A673 (cell line): ENCODE data around the gene PDHA1. TPM values are rescaled to one million over a fixed set of nuclear protein-coding genes. Genes with fewer than 3 reads are reported as not detected.

Experiments
- BruUV-seq: library from RNA; stranded (reverse); fragments of 400-500 nt; replicated peaks from 2 replicates; lab custom pipeline; 2021; lab: Mats Ljungman, UMichigan
- CTCF ChIA-PET: fragments of 300-600 bp; sonication (Branson Sonifier 250); formaldehyde crosslinking; loops from one replicate; lab custom pipeline; 2022; ENCODE audit warnings: antibody characterized with exemption; lab: Charles Lee
- POLR2A ChIA-PET: fragments of 300-600 bp; sonication (Branson Sonifier 250); formaldehyde crosslinking; loops from one replicate; lab custom pipeline; 2022; ENCODE audit warnings: antibody characterized with exemption; ENCODE audit not compliant: low non-redundant PET; lab: Charles Lee
- DNase-seq: peaks from one replicate; pipeline ENCODE4 v3.0.0-alpha.2; 2015; ENCODE audit warnings: low spot score
- H3K27ac ChIP-seq: fragments of 200-600 bp; sonication (generic); 2 replicates; pipeline ENCODE4 v1.5.1; 2016; ENCODE audit warnings: mixed run types, low read depth, mild to moderate bottlenecking, mixed read lengths, antibody characterized with exemption, low read length; ENCODE audit not compliant: poor library complexity, severe bottlenecking
- H3K27me3 ChIP-seq: fragments of 200-600 bp; sonication (generic); replicated peaks from 2 replicates; pipeline ENCODE4 v1.6.1; 2017; ENCODE audit warnings: mixed run types, low read depth, mild to moderate bottlenecking, mixed read lengths, antibody characterized with exemption, low read length; ENCODE audit not compliant: insufficient read depth, poor library complexity
- H3K36me3 ChIP-seq: fragments of 200-600 bp; sonication (generic); 2 replicates; pipeline ENCODE4 v1.6.1; 2016; ENCODE audit warnings: mixed run types, mild to moderate bottlenecking, mixed read lengths, antibody characterized with exemption, low read length; ENCODE audit not compliant: insufficient read depth, poor library complexity, severe bottlenecking
- H3K4me1 ChIP-seq: fragments of 200-600 bp; sonication (generic); 2 replicates; pipeline ENCODE4 v1.6.1; 2017; ENCODE audit warnings: mixed run types, mild to moderate bottlenecking, mixed read lengths, antibody characterized with exemption, low read length; ENCODE audit not compliant: insufficient read depth, poor library complexity, severe bottlenecking
- H3K4me3 ChIP-seq: fragments of 200-600 bp; sonication (generic); 2 replicates; pipeline ENCODE4 v1.5.1; 2016; ENCODE audit warnings: low read depth, mixed run types, mild to moderate bottlenecking, mixed read lengths, low read length; ENCODE audit not compliant: poor library complexity, severe bottlenecking
- H3K9me3 ChIP-seq: fragments of 200-600 bp; sonication (generic); 2 replicates; pipeline ENCODE4 v1.6.1; 2016; ENCODE audit warnings: mixed run types, low read depth, mild to moderate bottlenecking, mixed read lengths, antibody characterized with exemption, low read length; ENCODE audit not compliant: poor library complexity, severe bottlenecking
- EZH2 ChIP-seq: fragments of 200-600 bp; sonication (generic); IDR thresholded peaks from 2 replicates; pipeline ENCODE4 v1.6.1; 2017; ENCODE audit warnings: borderline replicate concordance, low read depth, mild to moderate bottlenecking, mixed read lengths, antibody characterized with exemption, low read length; ENCODE audit not compliant: poor library complexity, severe bottlenecking
- intact Hi-C: fragments of 100-400 bp; cut with micrococcal nuclease; formaldehyde crosslinking; loops from one replicate; pipeline ENCODE4 v1.10.0; 2022; ENCODE audit not compliant: unreplicated experiment
- total RNA-seq: library from RNA; stranded (reverse); gene quantifications from 2 replicates; pipeline ENCODE4 v1.2.3, GENCODE V29; 2021
- TF ChIP-seq, protein P1 (sequence below): fragments of 300-800, 200-600 bp; sonication (generic); conservative IDR thresholded peaks from 2 replicates; pipeline ENCODE4 v1.5.1; 2017; ENCODE audit warnings: low read depth, mild to moderate bottlenecking, antibody characterized with exemption, low read length, moderate library complexity, mixed read lengths

The PDHA1 gene
- total RNA-seq, 1 experiment from 2014 or later = 350 TPM

DNA sequence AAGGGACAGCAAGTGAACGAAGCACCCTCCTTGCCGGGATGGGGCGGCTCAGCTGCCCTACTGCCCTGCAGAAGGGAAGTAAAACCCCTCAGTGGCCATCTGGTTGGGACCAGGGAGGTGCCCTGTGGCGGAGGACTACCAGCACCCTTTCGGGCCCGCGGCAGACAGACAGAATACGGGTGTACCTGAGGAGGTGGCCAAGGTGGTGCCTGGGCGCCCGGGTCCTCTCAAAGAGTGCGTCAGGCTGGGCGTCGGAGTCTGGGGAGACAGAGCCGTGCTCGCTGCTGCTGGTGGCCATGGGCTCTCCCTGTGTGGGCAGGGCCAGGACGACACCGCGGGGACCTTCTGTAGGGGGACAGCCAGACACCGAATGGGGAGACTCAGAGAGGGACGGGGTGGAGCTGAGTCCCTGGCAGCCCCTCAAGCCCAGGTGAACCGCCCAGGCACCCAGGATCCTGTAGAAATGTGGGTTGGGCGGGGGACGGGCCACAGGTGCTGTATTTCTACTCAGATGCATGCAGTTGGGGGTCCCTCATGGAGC is 29.7 kb downstream of the PDHA1 start:
- Histone ChIP-seq H3K4me3 (no peak overlapping the region), H3K27me3 (peaks cover 6% of the 10 kb centered on the region), H3K9me3 (no peaks in the 10 kb centered on the region), H3K36me3 (no peaks in the 10 kb centered on the region), H3K4me1 (no peaks in the 10 kb centered on the region), H3K27ac (no peak overlapping the region)
- BruUV-seq = no TSS peak
- TF ChIP-seq EZH2 = no peak
- TF ChIP-seq, protein P1, sequence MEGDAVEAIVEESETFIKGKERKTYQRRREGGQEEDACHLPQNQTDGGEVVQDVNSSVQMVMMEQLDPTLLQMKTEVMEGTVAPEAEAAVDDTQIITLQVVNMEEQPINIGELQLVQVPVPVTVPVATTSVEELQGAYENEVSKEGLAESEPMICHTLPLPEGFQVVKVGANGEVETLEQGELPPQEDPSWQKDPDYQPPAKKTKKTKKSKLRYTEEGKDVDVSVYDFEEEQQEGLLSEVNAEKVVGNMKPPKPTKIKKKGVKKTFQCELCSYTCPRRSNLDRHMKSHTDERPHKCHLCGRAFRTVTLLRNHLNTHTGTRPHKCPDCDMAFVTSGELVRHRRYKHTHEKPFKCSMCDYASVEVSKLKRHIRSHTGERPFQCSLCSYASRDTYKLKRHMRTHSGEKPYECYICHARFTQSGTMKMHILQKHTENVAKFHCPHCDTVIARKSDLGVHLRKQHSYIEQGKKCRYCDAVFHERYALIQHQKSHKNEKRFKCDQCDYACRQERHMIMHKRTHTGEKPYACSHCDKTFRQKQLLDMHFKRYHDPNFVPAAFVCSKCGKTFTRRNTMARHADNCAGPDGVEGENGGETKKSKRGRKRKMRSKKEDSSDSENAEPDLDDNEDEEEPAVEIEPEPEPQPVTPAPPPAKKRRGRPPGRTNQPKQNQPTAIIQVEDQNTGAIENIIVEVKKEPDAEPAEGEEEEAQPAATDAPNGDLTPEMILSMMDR = no peak
- POLR2A ChIA-PET = no interaction called here
- no peak for DNase-seq
- intact Hi-C loops = no loop called here
- CTCF ChIA-PET = no interaction called here

DNA sequence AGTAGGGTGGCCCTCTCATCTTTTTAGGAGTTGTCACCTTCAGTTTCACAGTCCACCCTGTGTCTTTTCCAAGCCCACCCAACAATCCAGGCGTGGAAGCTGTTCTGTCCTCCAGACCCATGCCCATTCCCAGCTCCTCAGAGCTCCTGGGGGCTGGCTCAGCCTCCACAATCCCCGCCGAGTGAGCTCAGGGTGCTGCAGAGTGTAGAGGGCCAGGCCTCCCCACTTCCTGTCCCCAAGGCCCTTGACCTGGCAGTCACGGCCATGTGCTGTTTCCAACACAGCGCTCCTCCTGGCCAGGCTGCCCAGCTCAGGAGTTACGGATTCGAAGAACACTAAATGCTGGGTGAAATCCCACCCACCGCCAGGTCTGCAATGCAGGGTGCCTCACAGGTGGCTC is 31.8 kb downstream of the PDHA1 start:
- Histone ChIP-seq H3K36me3 (no peaks in the 10 kb centered on the region), H3K27ac (no peak overlapping the region), H3K4me1 (no peaks in the 10 kb centered on the region), H3K27me3 (peaks cover 6% of the 10 kb centered on the region), H3K4me3 (no peak overlapping the region), H3K9me3 (no peaks in the 10 kb centered on the region)
- no peak for DNase-seq
- CTCF ChIA-PET = no interaction called here
- POLR2A ChIA-PET = no interaction called here
- no peak for TF ChIP-seq EZH2
- TF ChIP-seq, protein P1 = no peak
- intact Hi-C loops = no loop called here
- BruUV-seq = no TSS peak

DNA sequence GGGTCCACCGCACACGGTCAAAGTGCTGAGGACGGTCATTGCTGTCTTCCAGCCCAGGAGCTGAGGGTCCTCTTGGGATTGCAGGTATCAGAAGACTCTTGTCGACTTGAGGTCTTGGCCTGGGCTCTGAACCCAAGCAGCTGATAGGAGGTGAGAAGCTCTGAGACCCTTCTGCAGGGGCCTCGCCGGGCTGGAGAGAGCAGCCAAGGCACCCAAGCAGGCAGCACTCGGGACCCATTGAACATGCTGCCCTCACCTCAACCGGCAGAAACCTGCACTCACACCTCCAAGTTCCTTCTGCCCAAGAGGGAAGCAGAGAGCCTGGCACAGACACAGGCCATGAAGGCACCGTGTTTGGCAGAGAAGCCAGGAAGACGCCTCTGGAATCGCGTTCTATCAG is 34.1 kb downstream of the PDHA1 start:
- BruUV-seq = no TSS peak
- ChIA-PET CTCF (no interaction called here), POLR2A (no interaction called here)
- no peak overlapping the region for H3K27ac ChIP-seq
- no peak for DNase-seq
- no peak overlapping the region for H3K4me3 ChIP-seq
- TF ChIP-seq, protein P1 = no peak
- TF ChIP-seq EZH2 = no peak
- H3K4me1 ChIP-seq = no peaks in the 10 kb centered on the region
- peaks cover 6% of the 10 kb centered on the region for H3K27me3 ChIP-seq
- no peaks in the 10 kb centered on the region for H3K36me3 ChIP-seq
- H3K9me3 ChIP-seq = no peaks in the 10 kb centered on the region
- intact Hi-C loops = no loop called here
